ENCODE data around the gene C9orf78. TPM values are rescaled to one million over a fixed set of nuclear protein-coding genes. Genes with fewer than 3 reads are reported as not detected.

C9orf78 gene
- total RNA-seq, 1 donor from 2014 or later = 38.0 TPM

- no peaks in the 10 kb centered on the region for H3K9me3 ChIP-seq (ENCODE audit: insufficient read depth, low read depth, low read length)
- Mint-ChIP-seq H3K4me1 (ENCODE audit: low read depth, unreplicated experiment) (no peaks in the 10 kb centered on the region), H3K36me3 (ENCODE audit: low read depth, unreplicated experiment) (peaks cover 15% of the 10 kb centered on the region), H3K27me3 (ENCODE audit: low read depth, unreplicated experiment) (no peaks in the 10 kb centered on the region), H3K9me3 (ENCODE audit: unreplicated experiment) (no peaks in the 10 kb centered on the region), H3K4me3 (ENCODE audit: unreplicated experiment) (no peak overlapping the region), H3K27ac (ENCODE audit: unreplicated experiment) (no peak overlapping the region)
- no peak overlapping the region for H3K4me3 ChIP-seq (ENCODE audit: insufficient read depth, low read depth, low read length)
- no peaks in the 10 kb centered on the region for H3K27me3 ChIP-seq (ENCODE audit: insufficient read depth, low read length)
- no peak overlapping the region for H2AFZ ChIP-seq (ENCODE audit: low read depth, low read length)
- no peaks in the 10 kb centered on the region for H4K20me1 ChIP-seq (ENCODE audit: insufficient read depth, low read length)
- no peak overlapping the region for H3K9ac ChIP-seq (ENCODE audit: low read length)
- no peak for FAIRE-seq
- no peak for TF ChIP-seq EZH2 (IDR thresholded peaks at IDR 0.05; ENCODE audit: insufficient read depth, low read length)
- no peak for TF ChIP-seq CTCF (IDR thresholded peaks at IDR 0.05; ENCODE audit: insufficient read depth, low read depth, low read length)
- DNase-seq (ENCODE audit: low read depth) = no peak
- no peak overlapping the region for H3K4me2 ChIP-seq (ENCODE audit: low read length)
- H3K36me3 ChIP-seq (ENCODE audit: insufficient read depth, low read length) = no peaks in the 10 kb centered on the region
- no peaks in the 10 kb centered on the region for H3K79me2 ChIP-seq (ENCODE audit: insufficient read depth, low read length)
- peaks cover 3% of the 10 kb centered on the region for H3K4me1 ChIP-seq (ENCODE audit: insufficient read depth, low read length)
- H3K27ac ChIP-seq (ENCODE audit: low read depth, low read length) = no peak overlapping the region
Observed at GRCh38 chr9:129868023-129868871, 33.2 kb upstream of the C9orf78 start.

- H3K9me3 Mint-ChIP-seq (ENCODE audit: unreplicated experiment) = no peaks in the 10 kb centered on the region
- TF ChIP-seq EZH2 (IDR thresholded peaks at IDR 0.05; ENCODE audit: insufficient read depth, low read length) = no peak
- TF ChIP-seq CTCF (IDR thresholded peaks at IDR 0.05; ENCODE audit: insufficient read depth, low read depth, low read length) = no peak
- H3K9ac ChIP-seq (ENCODE audit: low read length) = no peak overlapping the region
- H3K36me3 ChIP-seq (ENCODE audit: insufficient read depth, low read length) = no peaks in the 10 kb centered on the region
- H3K79me2 ChIP-seq (ENCODE audit: insufficient read depth, low read length) = no peaks in the 10 kb centered on the region
- no peak overlapping the region for H3K4me3 Mint-ChIP-seq (ENCODE audit: unreplicated experiment)
- H3K4me1 Mint-ChIP-seq (ENCODE audit: low read depth, unreplicated experiment) = no peaks in the 10 kb centered on the region
- H4K20me1 ChIP-seq (ENCODE audit: insufficient read depth, low read length) = no peaks in the 10 kb centered on the region
- peaks cover 5% of the 10 kb centered on the region for H3K4me1 ChIP-seq (ENCODE audit: insufficient read depth, low read length)
- DNase-seq (ENCODE audit: low read depth) (no peak), FAIRE-seq (no peak)
- no peak overlapping the region for H3K27ac Mint-ChIP-seq (ENCODE audit: unreplicated experiment)
- no peak overlapping the region for H3K27ac ChIP-seq (ENCODE audit: low read depth, low read length)
- H3K9me3 ChIP-seq (ENCODE audit: insufficient read depth, low read depth, low read length) = no peaks in the 10 kb centered on the region
- H3K27me3 Mint-ChIP-seq (ENCODE audit: low read depth, unreplicated experiment) = no peaks in the 10 kb centered on the region
- H3K4me2 ChIP-seq (ENCODE audit: low read length) = no peak overlapping the region
- H2AFZ ChIP-seq (ENCODE audit: low read depth, low read length) = no peak overlapping the region
- H3K4me3 ChIP-seq (ENCODE audit: insufficient read depth, low read depth, low read length) = no peak overlapping the region
- H3K27me3 ChIP-seq (ENCODE audit: insufficient read depth, low read length) = no peaks in the 10 kb centered on the region
- H3K36me3 Mint-ChIP-seq (ENCODE audit: low read depth, unreplicated experiment) = peaks cover 15% of the 10 kb centered on the region
Observed at GRCh38 chr9:129867136-129868022, 32.3 kb upstream of the C9orf78 start.
